ENCODE measurements around the gene OPCML. TPM values are rescaled to one million over a fixed set of nuclear protein-coding genes. Genes with fewer than 3 reads are reported as not detected.

OPCML gene
- total and polyA plus RNA-seq, 2 donors (not counting 1 experiment from before 2014, with no cell fraction given): not detected

GRCh38 chr11:132976115-132976514 is 556.2 kb downstream of the OPCML start:
- Histone ChIP-seq H2AFZ (ENCODE audit: insufficient read depth, low read depth, low read length, poor library complexity, severe bottlenecking) (no peak overlapping the region), H3K9ac (ENCODE audit: low read length) (no peak overlapping the region), H3K27ac (ENCODE audit: low read length in 2 of 2) (no peak overlapping the region), H3K4me3 (ENCODE audit: control extremely low read depth in 1 of 5, extremely low read depth in 1 of 5, insufficient read depth in 1 of 5, low read depth in 2 of 5, low read length in 4 of 5) (no peak overlapping the region), H3K4me2 (replicated peaks; ENCODE audit: low read depth, low read length, poor library complexity, severe bottlenecking) (no peak overlapping the region), H3K36me3 (replicated peaks in 1 of 2; ENCODE audit: control extremely low read depth in 1 of 2, control insufficient read depth in 1 of 2, extremely low read depth in 1 of 2, insufficient read depth in 2 of 2, low read length in 1 of 2) (no peaks in the 10 kb centered on the region), H3K27me3 (replicated peaks in 1 of 4; ENCODE audit: control extremely low read depth in 1 of 4, control insufficient read depth in 3 of 4, insufficient read depth in 4 of 4, low read length in 3 of 4) (no peaks in the 10 kb centered on the region), H3K9me3 (ENCODE audit: control extremely low read depth in 1 of 3, control insufficient read depth in 2 of 3, insufficient read depth in 1 of 3, low read length in 2 of 3) (peaks cover 0 to 5% (median 0%) of the 10 kb centered on the region in 3 donors), H4K20me1 (ENCODE audit: control insufficient read depth, insufficient read depth, low read length, poor library complexity, severe bottlenecking) (no peaks in the 10 kb centered on the region), H3K4me1 (ENCODE audit: control insufficient read depth in 2 of 2, insufficient read depth in 2 of 2, low read length in 2 of 2) (no peaks in the 10 kb centered on the region), H3K79me2 (ENCODE audit: control insufficient read depth, insufficient read depth, low read length) (no peaks in the 10 kb centered on the region)
- H3K27me3 Mint-ChIP-seq: no peaks in the 10 kb centered on the region
- POLR2A ChIA-PET: no interaction called here
- CTCF ChIA-PET: no interaction called here
- DNase-seq (no peak), ATAC-seq (ENCODE audit: low read depth) (no peak)
- 70% methylated on average over 3 of the region's 5 CpGs for WGBS (ENCODE audit: insufficient coverage)
- intact Hi-C loops (cut with micrococcal nuclease): no loop called here
- no peak overlapping the region for H3K27ac Mint-ChIP-seq
- no peak overlapping the region for H3K4me3 Mint-ChIP-seq
- no peak for TF ChIP-seq CTCF (IDR thresholded peaks at IDR 0.05)
- no peak for TF ChIP-seq EZH2 (IDR thresholded peaks at IDR 0.05; ENCODE audit: borderline replicate concordance, insufficient read depth, low read depth, low read length, poor library complexity, severe bottlenecking)
- H3K9me3 Mint-ChIP-seq (ENCODE audit: insufficient read depth): no peaks in the 10 kb centered on the region
- H3K4me1 Mint-ChIP-seq: no peaks in the 10 kb centered on the region

GRCh38 chr11:132973686-132974085 is 558.6 kb downstream of the OPCML start:
- Mint-ChIP-seq H3K27ac (no peak overlapping the region), H3K4me1 (no peaks in the 10 kb centered on the region), H3K27me3 (no peaks in the 10 kb centered on the region), H3K9me3 (ENCODE audit: insufficient read depth) (no peaks in the 10 kb centered on the region), H3K4me3 (no peak overlapping the region)
- Histone ChIP-seq H3K4me3 (ENCODE audit: control extremely low read depth in 1 of 5, extremely low read depth in 1 of 5, insufficient read depth in 1 of 5, low read depth in 2 of 5, low read length in 4 of 5) (no peak overlapping the region), H3K36me3 (replicated peaks in 1 of 2; ENCODE audit: control extremely low read depth in 1 of 2, control insufficient read depth in 1 of 2, extremely low read depth in 1 of 2, insufficient read depth in 2 of 2, low read length in 1 of 2) (no peaks in the 10 kb centered on the region), H3K27ac (ENCODE audit: low read length in 2 of 2) (no peak overlapping the region), H3K79me2 (ENCODE audit: control insufficient read depth, insufficient read depth, low read length) (no peaks in the 10 kb centered on the region), H3K4me1 (ENCODE audit: control insufficient read depth in 2 of 2, insufficient read depth in 2 of 2, low read length in 2 of 2) (no peaks in the 10 kb centered on the region), H2AFZ (ENCODE audit: insufficient read depth, low read depth, low read length, poor library complexity, severe bottlenecking) (no peak overlapping the region), H4K20me1 (ENCODE audit: control insufficient read depth, insufficient read depth, low read length, poor library complexity, severe bottlenecking) (no peaks in the 10 kb centered on the region), H3K9ac (ENCODE audit: low read length) (no peak overlapping the region), H3K4me2 (replicated peaks; ENCODE audit: low read depth, low read length, poor library complexity, severe bottlenecking) (no peak overlapping the region), H3K27me3 (replicated peaks in 1 of 4; ENCODE audit: control extremely low read depth in 1 of 4, control insufficient read depth in 3 of 4, insufficient read depth in 4 of 4, low read length in 3 of 4) (no peaks in the 10 kb centered on the region), H3K9me3 (ENCODE audit: control extremely low read depth in 1 of 3, control insufficient read depth in 2 of 3, insufficient read depth in 1 of 3, low read length in 2 of 3) (peaks cover 0 to 2% (median 0%) of the 10 kb centered on the region in 3 donors)
- intact Hi-C loops (cut with micrococcal nuclease): no loop called here
- ChIA-PET CTCF (no interaction called here), POLR2A (no interaction called here)
- ATAC-seq (ENCODE audit: low read depth) (no peak), DNase-seq (no peak)
- 52% methylated on average over 4 of the region's 6 CpGs for WGBS (ENCODE audit: insufficient coverage)
- TF ChIP-seq EZH2 (IDR thresholded peaks at IDR 0.05; ENCODE audit: borderline replicate concordance, insufficient read depth, low read depth, low read length, poor library complexity, severe bottlenecking): no peak
- TF ChIP-seq CTCF (IDR thresholded peaks at IDR 0.05): no peak
